Activated effector memory CD4-positive, alpha-beta T cell treated with anti-CD3 and anti-CD28 coated beads, Interleukin-2, amount 50 U/mL, for 16 hours (primary cell): ENCODE measurements around the gene SCAND1.
A peak's percentile ranks its signal among the peaks of the same experiment; 100 is the strongest.
"Not testable (repeated sequence)": the region's sequence is repeated elsewhere in the genome, so short reads cannot be mapped to it uniquely, and the experiment has no call there.

Source experiments
- DNase-seq: peaks from one replicate; pipeline ENCODE4 v3.0.0-alpha.2; 2020

SCAND1 gene

GRCh38 chr20:35954200-35954906, at the start of gene SCAND1:
Gene SCAND1 (minus strand): TSS chr20:35954502. CDS start chr20:35954284, 218 bp downstream.
- peak; percentile 98 for DNase-seq

GRCh38 chr20:36004045-36004444, 49.7 kb upstream of the SCAND1 start:
- DNase-seq = no peak

GRCh38 chr20:36002855-36003254, 48.6 kb upstream of the SCAND1 start:
- no peak for DNase-seq

GRCh38 chr20:36001331-36001730, 47.0 kb upstream of the SCAND1 start:
- DNase-seq = peak; percentile 8

- DNase-seq = not testable (repeated sequence)
These were observed 42.2 kb upstream of the SCAND1 start for GRCh38 chr20:35996492-35996891.

- peak; percentile 93 for DNase-seq
These were observed 40.7 kb upstream of the SCAND1 start for GRCh38 chr20:35994994-35995453.

- peak; percentile 69 for DNase-seq
These were observed 38.5 kb upstream of the SCAND1 start for GRCh38 chr20:35992713-35993335.

- no peak for DNase-seq
These were observed 37.0 kb upstream of the SCAND1 start for GRCh38 chr20:35991142-35991771.

- no peak for DNase-seq
These were observed 34.7 kb upstream of the SCAND1 start for GRCh38 chr20:35988910-35989463.

- no peak for DNase-seq
These were observed 31.5 kb upstream of the SCAND1 start for GRCh38 chr20:35985806-35986205.

GRCh38 chr20:35984382-35984781, 30.1 kb upstream of the SCAND1 start:
- no peak for DNase-seq

- no peak for DNase-seq
These were observed 27.7 kb upstream of the SCAND1 start for GRCh38 chr20:35981969-35982368.

- DNase-seq = no peak
These were observed 25.2 kb upstream of the SCAND1 start for GRCh38 chr20:35979544-35979943.

GRCh38 chr20:35978041-35978513, 23.8 kb upstream of the SCAND1 start:
- no peak for DNase-seq

GRCh38 chr20:35975576-35976373, 21.5 kb upstream of the SCAND1 start:
- DNase-seq = no peak

GRCh38 chr20:35974256-35974655, 20.0 kb upstream of the SCAND1 start:
- no peak for DNase-seq

- no peak for DNase-seq
These were observed 18.2 kb upstream of the SCAND1 start for GRCh38 chr20:35972462-35972861.

- DNase-seq = no peak
These were observed 17.7 kb upstream of the SCAND1 start for GRCh38 chr20:35971981-35972380.

- no peak for DNase-seq
These were observed 14.6 kb upstream of the SCAND1 start for GRCh38 chr20:35968930-35969329.

GRCh38 chr20:35967979-35968640, 13.8 kb upstream of the SCAND1 start, which contains the start of gene CNBD2:
Gene CNBD2 (plus strand): TSS chr20:35968590. CDS start chr20:35968763, 173 bp downstream.
- DNase-seq = no peak

- no peak for DNase-seq
These were observed 9.6 kb upstream of the SCAND1 start for GRCh38 chr20:35963878-35964277.

- DNase-seq = not testable (repeated sequence)
These were observed 5.0 kb upstream of the SCAND1 start for GRCh38 chr20:35959291-35959690.
